ENCODE measurements around the gene SUGCT. TPM values are rescaled to one million over a fixed set of nuclear protein-coding genes. Genes with fewer than 3 reads are reported as not detected.

The SUGCT gene
- total and polyA plus RNA-seq, 2 of the 13 experiments (the other 11 are each of a cell fraction or from before 2014, with no cell fraction given), result 10.1 to 22.2 TPM

DNA sequence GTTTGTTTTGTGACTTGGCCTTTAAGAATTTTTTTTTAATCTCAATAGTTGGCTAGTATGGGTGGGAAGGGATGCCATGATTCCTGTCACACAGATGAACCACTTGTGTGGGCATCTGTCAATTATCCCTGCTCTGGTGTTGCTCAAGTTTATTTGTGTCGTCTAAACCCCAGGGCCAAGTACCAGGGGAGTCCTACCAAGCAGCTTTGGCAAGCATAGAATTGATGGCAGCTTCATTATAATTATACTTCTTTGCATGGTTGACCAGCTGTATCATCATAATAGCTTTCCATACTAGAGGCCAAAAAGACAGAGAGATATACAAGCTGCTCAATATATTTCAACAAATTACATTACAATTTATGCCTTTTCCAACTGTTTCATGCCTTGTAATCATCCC, 30.4 kb downstream of the SUGCT start (continued):
- TF ChIP-seq, protein P1, sequence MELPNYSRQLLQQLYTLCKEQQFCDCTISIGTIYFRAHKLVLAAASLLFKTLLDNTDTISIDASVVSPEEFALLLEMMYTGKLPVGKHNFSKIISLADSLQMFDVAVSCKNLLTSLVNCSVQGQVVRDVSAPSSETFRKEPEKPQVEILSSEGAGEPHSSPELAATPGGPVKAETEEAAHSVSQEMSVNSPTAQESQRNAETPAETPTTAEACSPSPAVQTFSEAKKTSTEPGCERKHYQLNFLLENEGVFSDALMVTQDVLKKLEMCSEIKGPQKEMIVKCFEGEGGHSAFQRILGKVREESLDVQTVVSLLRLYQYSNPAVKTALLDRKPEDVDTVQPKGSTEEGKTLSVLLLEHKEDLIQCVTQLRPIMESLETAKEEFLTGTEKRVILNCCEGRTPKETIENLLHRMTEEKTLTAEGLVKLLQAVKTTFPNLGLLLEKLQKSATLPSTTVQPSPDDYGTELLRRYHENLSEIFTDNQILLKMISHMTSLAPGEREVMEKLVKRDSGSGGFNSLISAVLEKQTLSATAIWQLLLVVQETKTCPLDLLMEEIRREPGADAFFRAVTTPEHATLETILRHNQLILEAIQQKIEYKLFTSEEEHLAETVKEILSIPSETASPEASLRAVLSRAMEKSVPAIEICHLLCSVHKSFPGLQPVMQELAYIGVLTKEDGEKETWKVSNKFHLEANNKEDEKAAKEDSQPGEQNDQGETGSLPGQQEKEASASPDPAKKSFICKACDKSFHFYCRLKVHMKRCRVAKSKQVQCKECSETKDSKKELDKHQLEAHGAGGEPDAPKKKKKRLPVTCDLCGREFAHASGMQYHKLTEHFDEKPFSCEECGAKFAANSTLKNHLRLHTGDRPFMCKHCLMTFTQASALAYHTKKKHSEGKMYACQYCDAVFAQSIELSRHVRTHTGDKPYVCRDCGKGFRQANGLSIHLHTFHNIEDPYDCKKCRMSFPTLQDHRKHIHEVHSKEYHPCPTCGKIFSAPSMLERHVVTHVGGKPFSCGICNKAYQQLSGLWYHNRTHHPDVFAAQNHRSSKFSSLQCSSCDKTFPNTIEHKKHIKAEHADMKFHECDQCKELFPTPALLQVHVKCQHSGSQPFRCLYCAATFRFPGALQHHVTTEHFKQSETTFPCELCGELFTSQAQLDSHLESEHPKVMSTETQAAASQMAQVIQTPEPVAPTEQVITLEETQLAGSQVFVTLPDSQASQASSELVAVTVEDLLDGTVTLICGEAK (IDR thresholded peaks at IDR 0.05), result no peak
- TF ChIP-seq, protein P1 (CRISPR knock-in tag; IDR thresholded peaks at IDR 0.05), result no peak
- TF ChIP-seq SNAI1 (CRISPR knock-in tag; IDR thresholded peaks at IDR 0.05; ENCODE audit: borderline replicate concordance) (no peak), ZFP37 (CRISPR knock-in tag; IDR thresholded peaks at IDR 0.05; ENCODE audit: borderline replicate concordance) (no peak)
- TF ChIP-seq, protein P2, sequence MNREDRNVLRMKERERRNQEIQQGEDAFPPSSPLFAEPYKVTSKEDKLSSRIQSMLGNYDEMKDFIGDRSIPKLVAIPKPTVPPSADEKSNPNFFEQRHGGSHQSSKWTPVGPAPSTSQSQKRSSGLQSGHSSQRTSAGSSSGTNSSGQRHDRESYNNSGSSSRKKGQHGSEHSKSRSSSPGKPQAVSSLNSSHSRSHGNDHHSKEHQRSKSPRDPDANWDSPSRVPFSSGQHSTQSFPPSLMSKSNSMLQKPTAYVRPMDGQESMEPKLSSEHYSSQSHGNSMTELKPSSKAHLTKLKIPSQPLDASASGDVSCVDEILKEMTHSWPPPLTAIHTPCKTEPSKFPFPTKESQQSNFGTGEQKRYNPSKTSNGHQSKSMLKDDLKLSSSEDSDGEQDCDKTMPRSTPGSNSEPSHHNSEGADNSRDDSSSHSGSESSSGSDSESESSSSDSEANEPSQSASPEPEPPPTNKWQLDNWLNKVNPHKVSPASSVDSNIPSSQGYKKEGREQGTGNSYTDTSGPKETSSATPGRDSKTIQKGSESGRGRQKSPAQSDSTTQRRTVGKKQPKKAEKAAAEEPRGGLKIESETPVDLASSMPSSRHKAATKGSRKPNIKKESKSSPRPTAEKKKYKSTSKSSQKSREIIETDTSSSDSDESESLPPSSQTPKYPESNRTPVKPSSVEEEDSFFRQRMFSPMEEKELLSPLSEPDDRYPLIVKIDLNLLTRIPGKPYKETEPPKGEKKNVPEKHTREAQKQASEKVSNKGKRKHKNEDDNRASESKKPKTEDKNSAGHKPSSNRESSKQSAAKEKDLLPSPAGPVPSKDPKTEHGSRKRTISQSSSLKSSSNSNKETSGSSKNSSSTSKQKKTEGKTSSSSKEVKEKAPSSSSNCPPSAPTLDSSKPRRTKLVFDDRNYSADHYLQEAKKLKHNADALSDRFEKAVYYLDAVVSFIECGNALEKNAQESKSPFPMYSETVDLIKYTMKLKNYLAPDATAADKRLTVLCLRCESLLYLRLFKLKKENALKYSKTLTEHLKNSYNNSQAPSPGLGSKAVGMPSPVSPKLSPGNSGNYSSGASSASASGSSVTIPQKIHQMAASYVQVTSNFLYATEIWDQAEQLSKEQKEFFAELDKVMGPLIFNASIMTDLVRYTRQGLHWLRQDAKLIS (CRISPR knock-in tag; IDR thresholded peaks at IDR 0.05), result no peak
- TF ChIP-seq, protein P3, sequence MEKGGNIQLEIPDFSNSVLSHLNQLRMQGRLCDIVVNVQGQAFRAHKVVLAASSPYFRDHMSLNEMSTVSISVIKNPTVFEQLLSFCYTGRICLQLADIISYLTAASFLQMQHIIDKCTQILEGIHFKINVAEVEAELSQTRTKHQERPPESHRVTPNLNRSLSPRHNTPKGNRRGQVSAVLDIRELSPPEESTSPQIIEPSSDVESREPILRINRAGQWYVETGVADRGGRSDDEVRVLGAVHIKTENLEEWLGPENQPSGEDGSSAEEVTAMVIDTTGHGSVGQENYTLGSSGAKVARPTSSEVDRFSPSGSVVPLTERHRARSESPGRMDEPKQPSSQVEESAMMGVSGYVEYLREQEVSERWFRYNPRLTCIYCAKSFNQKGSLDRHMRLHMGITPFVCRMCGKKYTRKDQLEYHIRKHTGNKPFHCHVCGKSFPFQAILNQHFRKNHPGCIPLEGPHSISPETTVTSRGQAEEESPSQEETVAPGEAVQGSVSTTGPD (CRISPR knock-in tag; IDR thresholded peaks at IDR 0.05), result no peak
